ENCODE results near the gene BAHD1. TPM values are rescaled to one million over a fixed set of nuclear protein-coding genes. Genes with fewer than 3 reads are reported as not detected.

The BAHD1 gene
- total and polyA plus RNA-seq, 2 donors (not counting 1 experiment from before 2014, with no cell fraction given), result 15.0 to 34.7 TPM

- H3K4me3 Mint-ChIP-seq, result no peak overlapping the region
- Histone ChIP-seq H3K79me2 (ENCODE audit: control insufficient read depth, insufficient read depth, low read length) (no peaks in the 10 kb centered on the region), H3K4me1 (ENCODE audit: control insufficient read depth in 2 of 2, insufficient read depth in 2 of 2, low read length in 2 of 2) (no peaks in the 10 kb centered on the region), H2AFZ (ENCODE audit: insufficient read depth, low read depth, low read length, poor library complexity, severe bottlenecking) (no peak overlapping the region), H3K36me3 (replicated peaks in 1 of 2; ENCODE audit: control extremely low read depth in 1 of 2, control insufficient read depth in 1 of 2, extremely low read depth in 1 of 2, insufficient read depth in 2 of 2, low read length in 1 of 2) (no peaks in the 10 kb centered on the region), H4K20me1 (ENCODE audit: control insufficient read depth, insufficient read depth, low read length, poor library complexity, severe bottlenecking) (no peaks in the 10 kb centered on the region), H3K27ac (ENCODE audit: low read length in 2 of 2) (no peak overlapping the region), H3K4me3 (ENCODE audit: control extremely low read depth in 1 of 5, extremely low read depth in 1 of 5, insufficient read depth in 1 of 5, low read depth in 2 of 5, low read length in 4 of 5) (no peak overlapping the region), H3K27me3 (replicated peaks in 1 of 4; ENCODE audit: control extremely low read depth in 1 of 4, control insufficient read depth in 3 of 4, insufficient read depth in 4 of 4, low read length in 3 of 4) (peaks cover 0 to 4% (median 2%) of the 10 kb centered on the region in 4 experiments), H3K4me2 (replicated peaks; ENCODE audit: low read depth, low read length, poor library complexity, severe bottlenecking) (no peak overlapping the region), H3K9ac (ENCODE audit: low read length) (no peak overlapping the region), H3K9me3 (ENCODE audit: control extremely low read depth in 1 of 3, control insufficient read depth in 2 of 3, insufficient read depth in 1 of 3, low read length in 2 of 3) (no peaks in the 10 kb centered on the region)
- ATAC-seq (ENCODE audit: low read depth), result no peak
- no peak overlapping the region for H3K27ac Mint-ChIP-seq
- ChIA-PET POLR2A (interaction anchor here (0.6 kb wide), 1 partner anchor 84 kb away, joined by 11 read pairs; no protein-coding TSS in a partner anchor), CTCF (interaction anchor here (0.6 to 0.7 kb wide), 2 partner anchors 137 to 203 kb away, joined by 3 to 5 read pairs; partner anchors contain the start of gene CCDC9B)
- intact Hi-C loops (cut with micrococcal nuclease), result no loop called here
- peaks cover 2% of the 10 kb centered on the region for H3K4me1 Mint-ChIP-seq
- WGBS (ENCODE audit: insufficient coverage), result 87% methylated on average over 5 of the region's 5 CpGs
- no peak for TF ChIP-seq CTCF (IDR thresholded peaks at IDR 0.05)
- no peak for TF ChIP-seq EZH2 (IDR thresholded peaks at IDR 0.05; ENCODE audit: borderline replicate concordance, insufficient read depth, low read depth, low read length, poor library complexity, severe bottlenecking)
- DNase-seq, result no peak
- H3K9me3 Mint-ChIP-seq (ENCODE audit: insufficient read depth), result no peaks in the 10 kb centered on the region
- peaks cover 22% of the 10 kb centered on the region for H3K27me3 Mint-ChIP-seq
Measured at GRCh38 chr15:40477642-40478327, 37.0 kb downstream of the BAHD1 start.

- no peak overlapping the region for H3K4me3 Mint-ChIP-seq
- CTCF ChIA-PET, result no interaction called here
Measured at GRCh38 chr15:40479024-40479423, 38.3 kb downstream of the BAHD1 start.

More at GRCh38 chr15:40479024-40479423, 38.3 kb downstream of the BAHD1 start:
- DNase-seq (no peak), ATAC-seq (ENCODE audit: low read depth) (no peak)
- Mint-ChIP-seq H3K4me1 (no peaks in the 10 kb centered on the region), H3K27me3 (peaks cover 26% of the 10 kb centered on the region), H3K9me3 (ENCODE audit: insufficient read depth) (no peaks in the 10 kb centered on the region), H3K27ac (no peak overlapping the region)
- POLR2A ChIA-PET, result interaction anchor here (0.8 kb wide), 1 partner anchor 9 kb away, joined by 3 read pairs; no protein-coding TSS in a partner anchor
- H3K4me3 ChIP-seq (ENCODE audit: control extremely low read depth in 1 of 5, extremely low read depth in 1 of 5, insufficient read depth in 1 of 5, low read depth in 2 of 5, low read length in 4 of 5), result no peak overlapping the region
- TF ChIP-seq CTCF (IDR thresholded peaks at IDR 0.05), result no peak
- TF ChIP-seq EZH2 (IDR thresholded peaks at IDR 0.05; ENCODE audit: borderline replicate concordance, insufficient read depth, low read depth, low read length, poor library complexity, severe bottlenecking), result no peak
- no peak overlapping the region for H2AFZ ChIP-seq (ENCODE audit: insufficient read depth, low read depth, low read length, poor library complexity, severe bottlenecking)
- intact Hi-C loops (cut with micrococcal nuclease), result no loop called here
- H3K9ac ChIP-seq (ENCODE audit: low read length), result no peak overlapping the region
- no peaks in the 10 kb centered on the region for H3K36me3 ChIP-seq (replicated peaks in 1 of 2; ENCODE audit: control extremely low read depth in 1 of 2, control insufficient read depth in 1 of 2, extremely low read depth in 1 of 2, insufficient read depth in 2 of 2, low read length in 1 of 2)
- H3K4me1 ChIP-seq (ENCODE audit: control insufficient read depth in 2 of 2, insufficient read depth in 2 of 2, low read length in 2 of 2), result no peaks in the 10 kb centered on the region
- H3K27ac ChIP-seq (ENCODE audit: low read length in 2 of 2), result no peak overlapping the region
- H3K27me3 ChIP-seq (replicated peaks in 1 of 4; ENCODE audit: control extremely low read depth in 1 of 4, control insufficient read depth in 3 of 4, insufficient read depth in 4 of 4, low read length in 3 of 4), result peaks cover 0 to 4% (median 2%) of the 10 kb centered on the region in 4 experiments
- no peaks in the 10 kb centered on the region for H3K9me3 ChIP-seq (ENCODE audit: control extremely low read depth in 1 of 3, control insufficient read depth in 2 of 3, insufficient read depth in 1 of 3, low read length in 2 of 3)
- H3K79me2 ChIP-seq (ENCODE audit: control insufficient read depth, insufficient read depth, low read length), result no peaks in the 10 kb centered on the region
- H3K4me2 ChIP-seq (replicated peaks; ENCODE audit: low read depth, low read length, poor library complexity, severe bottlenecking), result no peak overlapping the region
- H4K20me1 ChIP-seq (ENCODE audit: control insufficient read depth, insufficient read depth, low read length, poor library complexity, severe bottlenecking), result no peaks in the 10 kb centered on the region

Measured in B cell (primary cell).